ENCODE measurements around the gene WNT9A.

- no peak for TF ChIP-seq EZH2 (IDR thresholded peaks at IDR 0.05; ENCODE audit: borderline replicate concordance, low read depth, low read length)
- no peak for TF ChIP-seq GTF2F1 (IDR thresholded peaks at IDR 0.05; ENCODE audit: low read depth, low read length)
- no peak for TF ChIP-seq ELF1 (tag; IDR thresholded peaks at IDR 0.05)
- no peak for TF ChIP-seq BHLHE40 (IDR thresholded peaks at IDR 0.05; ENCODE audit: low read length)
- TF ChIP-seq POLR2AphosphoS5 (IDR thresholded peaks at IDR 0.05; ENCODE audit: control insufficient read depth, insufficient read depth, low read depth, low read length): no peak
- no peak for TF ChIP-seq ZC3H4 (CRISPR knock-in tag; IDR thresholded peaks at IDR 0.05; ENCODE audit: borderline replicate concordance)
- no peak for TF ChIP-seq ZC3H11A (IDR thresholded peaks at IDR 0.05; ENCODE audit: low read depth, low read length)
- no peak for TF ChIP-seq LEF1 (IDR thresholded peaks at IDR 0.05)
- no peak for TF ChIP-seq FOXJ3 (CRISPR knock-in tag; IDR thresholded peaks at IDR 0.05)
- TF ChIP-seq, protein P1, sequence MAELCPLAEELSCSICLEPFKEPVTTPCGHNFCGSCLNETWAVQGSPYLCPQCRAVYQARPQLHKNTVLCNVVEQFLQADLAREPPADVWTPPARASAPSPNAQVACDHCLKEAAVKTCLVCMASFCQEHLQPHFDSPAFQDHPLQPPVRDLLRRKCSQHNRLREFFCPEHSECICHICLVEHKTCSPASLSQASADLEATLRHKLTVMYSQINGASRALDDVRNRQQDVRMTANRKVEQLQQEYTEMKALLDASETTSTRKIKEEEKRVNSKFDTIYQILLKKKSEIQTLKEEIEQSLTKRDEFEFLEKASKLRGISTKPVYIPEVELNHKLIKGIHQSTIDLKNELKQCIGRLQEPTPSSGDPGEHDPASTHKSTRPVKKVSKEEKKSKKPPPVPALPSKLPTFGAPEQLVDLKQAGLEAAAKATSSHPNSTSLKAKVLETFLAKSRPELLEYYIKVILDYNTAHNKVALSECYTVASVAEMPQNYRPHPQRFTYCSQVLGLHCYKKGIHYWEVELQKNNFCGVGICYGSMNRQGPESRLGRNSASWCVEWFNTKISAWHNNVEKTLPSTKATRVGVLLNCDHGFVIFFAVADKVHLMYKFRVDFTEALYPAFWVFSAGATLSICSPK (IDR thresholded peaks at IDR 0.05; ENCODE audit: borderline replicate concordance): no peak
- TF ChIP-seq SREBF2 (CRISPR knock-in tag; IDR thresholded peaks at IDR 0.05): no peak
Observed at GRCh38 chr1:227891223-227891954, 56.3 kb downstream of the WNT9A start.
